Fibroblast of mammary gland (primary cell): Measurements from ENCODE around the gene CLMP.

Source experiments
- DNase-seq: peaks from one replicate; pipeline ENCODE4 v3.0.0-alpha.2; 2010; ENCODE audit warnings: low read depth
- H3K4me3 ChIP-seq: 2 replicates; pipeline ENCODE4 v1.5.1; 2011; ENCODE audit warnings: low read depth, mild to moderate bottlenecking, low read length, moderate library complexity; ENCODE audit not compliant: control insufficient read depth
- TF ChIP-seq, protein P1 (sequence below): conservative IDR thresholded peaks from 2 replicates; pipeline ENCODE4 v1.5.1; 2011; ENCODE audit warnings: low read depth, low read length, inconsistent platforms; ENCODE audit not compliant: control insufficient read depth, insufficient read depth

The CLMP gene

GRCh38 chr11:123083623-123084029 lies 111.4 kb downstream of the CLMP start:
- TF ChIP-seq, protein P1, sequence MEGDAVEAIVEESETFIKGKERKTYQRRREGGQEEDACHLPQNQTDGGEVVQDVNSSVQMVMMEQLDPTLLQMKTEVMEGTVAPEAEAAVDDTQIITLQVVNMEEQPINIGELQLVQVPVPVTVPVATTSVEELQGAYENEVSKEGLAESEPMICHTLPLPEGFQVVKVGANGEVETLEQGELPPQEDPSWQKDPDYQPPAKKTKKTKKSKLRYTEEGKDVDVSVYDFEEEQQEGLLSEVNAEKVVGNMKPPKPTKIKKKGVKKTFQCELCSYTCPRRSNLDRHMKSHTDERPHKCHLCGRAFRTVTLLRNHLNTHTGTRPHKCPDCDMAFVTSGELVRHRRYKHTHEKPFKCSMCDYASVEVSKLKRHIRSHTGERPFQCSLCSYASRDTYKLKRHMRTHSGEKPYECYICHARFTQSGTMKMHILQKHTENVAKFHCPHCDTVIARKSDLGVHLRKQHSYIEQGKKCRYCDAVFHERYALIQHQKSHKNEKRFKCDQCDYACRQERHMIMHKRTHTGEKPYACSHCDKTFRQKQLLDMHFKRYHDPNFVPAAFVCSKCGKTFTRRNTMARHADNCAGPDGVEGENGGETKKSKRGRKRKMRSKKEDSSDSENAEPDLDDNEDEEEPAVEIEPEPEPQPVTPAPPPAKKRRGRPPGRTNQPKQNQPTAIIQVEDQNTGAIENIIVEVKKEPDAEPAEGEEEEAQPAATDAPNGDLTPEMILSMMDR, result no peak
- no peak overlapping the region for H3K4me3 ChIP-seq
- DNase-seq, result peak; percentile 99

GRCh38 chr11:123082977-123083376 lies 112.1 kb downstream of the CLMP start:
- TF ChIP-seq, protein P1, result no peak
- no peak overlapping the region for H3K4me3 ChIP-seq
- no peak for DNase-seq

DNA sequence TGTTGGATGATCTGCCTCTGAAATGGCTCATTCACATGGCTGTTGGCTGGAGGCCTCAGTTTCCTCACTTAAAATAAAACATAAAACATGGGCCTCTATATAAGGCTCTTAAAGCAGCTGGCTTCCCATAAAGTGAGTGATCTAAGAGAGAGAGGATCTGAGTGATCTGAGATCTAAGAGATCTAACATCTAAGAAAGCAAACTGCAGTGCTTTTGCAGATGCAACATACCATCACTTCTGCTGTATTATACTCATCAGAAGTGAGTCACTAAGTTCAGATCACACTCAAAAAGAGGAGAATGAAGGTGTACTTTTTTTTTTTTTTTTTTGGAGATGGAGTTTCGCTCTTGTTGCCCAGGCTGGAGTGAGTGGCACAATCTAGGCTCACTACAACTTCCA lies 115.0 kb downstream of the CLMP start:
- no peak overlapping the region for H3K4me3 ChIP-seq
- TF ChIP-seq, protein P1, result no peak
- no peak for DNase-seq

DNA sequence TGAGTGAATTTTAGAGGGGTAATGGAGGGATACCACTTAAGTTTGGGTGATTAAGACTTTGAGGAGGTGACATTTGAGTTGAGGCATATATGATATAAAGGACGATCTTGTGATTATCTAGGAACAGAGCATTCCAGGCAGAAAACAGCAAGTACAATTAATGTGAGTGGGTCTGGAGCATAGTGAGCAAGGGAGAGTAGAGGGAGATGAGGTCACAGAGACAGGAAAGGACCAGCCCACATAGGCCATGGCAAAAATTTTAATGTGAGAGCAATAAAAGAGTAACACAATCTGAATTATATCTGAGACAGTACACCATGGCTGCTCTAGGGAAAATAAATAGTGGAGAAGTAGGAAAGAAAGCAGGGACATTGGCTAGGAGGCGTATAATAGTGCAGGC lies 118.6 kb downstream of the CLMP start:
- H3K4me3 ChIP-seq, result no peak overlapping the region
- DNase-seq, result no peak
- TF ChIP-seq, protein P1, result no peak

DNA sequence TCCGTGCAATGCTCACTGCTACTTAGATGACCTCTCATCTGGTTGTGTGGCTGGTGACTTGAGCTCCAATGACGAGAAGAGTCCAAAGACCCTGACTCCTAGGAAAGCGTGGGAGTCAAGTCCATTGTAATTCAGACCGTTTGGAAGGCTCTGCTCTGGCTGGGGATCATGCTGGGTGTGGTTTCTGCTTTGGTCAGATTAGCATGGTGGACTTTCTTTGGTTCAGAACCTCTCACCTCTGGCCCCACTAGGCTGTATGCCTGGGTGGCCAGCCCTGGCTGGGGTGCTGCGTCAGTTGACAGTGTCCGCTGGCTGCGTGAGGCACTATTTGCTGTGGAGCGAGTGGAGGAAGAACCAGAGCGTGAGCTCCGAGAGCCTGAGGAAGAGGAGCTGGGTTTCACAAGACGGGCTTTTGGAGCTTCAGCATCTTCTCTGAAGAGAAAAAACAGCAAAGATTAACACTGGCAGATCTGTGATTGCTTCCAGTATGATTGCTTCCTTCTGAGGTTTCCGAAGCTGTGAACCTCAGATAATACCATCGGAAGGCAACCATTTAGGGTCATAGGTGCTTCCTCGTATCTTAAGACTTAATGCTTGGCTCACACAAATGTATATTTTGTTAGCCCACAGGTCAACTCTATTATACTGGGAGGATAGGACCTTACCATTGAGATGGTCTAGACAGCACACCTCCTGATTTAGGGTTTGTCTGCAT lies 121.5 kb downstream of the CLMP start:
- DNase-seq, result no peak
- TF ChIP-seq, protein P1, result no peak
- H3K4me3 ChIP-seq, result no peak overlapping the region

DNA sequence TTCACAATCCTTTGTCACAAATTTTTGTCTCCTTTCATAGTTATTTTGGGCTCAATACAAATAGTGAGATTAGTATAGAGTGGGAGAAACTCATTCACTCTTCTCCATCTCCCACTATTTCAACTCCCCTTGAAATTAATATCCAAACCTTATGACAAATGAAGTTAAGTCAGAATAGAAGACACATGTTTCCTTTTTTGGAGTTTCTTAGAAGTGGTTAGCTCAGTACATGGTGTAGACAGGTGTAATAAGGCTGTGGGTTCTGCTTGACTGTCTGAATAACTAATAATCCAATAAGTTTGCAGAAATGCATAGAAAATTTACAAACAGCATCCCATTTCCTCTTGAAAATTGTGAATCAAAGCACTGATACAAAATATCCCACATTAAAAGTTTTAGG lies 122.3 kb downstream of the CLMP start:
- TF ChIP-seq, protein P1, result no peak
- no peak for DNase-seq
- no peak overlapping the region for H3K4me3 ChIP-seq
